ENCODE data around the gene BIRC6. TPM values are rescaled to one million over a fixed set of nuclear protein-coding genes. Genes with fewer than 3 reads are reported as not detected.

The BIRC6 gene
- total and polyA plus RNA-seq, 2 of the 8 experiments (the other 6 are each of a cell fraction or from before 2014, with no cell fraction given) = 32.5 to 69.5 TPM

- H3K23ac ChIP-seq (ENCODE audit: insufficient read length) = no peak overlapping the region
- POLR2A ChIA-PET (ENCODE audit: partially characterized antibody) = no interaction called here
- no peak for FAIRE-seq
- TF ChIP-seq ASH2L (IDR thresholded peaks at IDR 0.05; ENCODE audit: low read length) = no peak
- no peak for TF ChIP-seq BACH1 (IDR thresholded peaks at IDR 0.05; ENCODE audit: low read length)
- no peak for TF ChIP-seq ZNF274 (IDR thresholded peaks at IDR 0.05; ENCODE audit: borderline replicate concordance, extremely low read depth, low read length)
- no peak for TF ChIP-seq TCF12 (IDR thresholded peaks at IDR 0.05; ENCODE audit: low read depth, low read length)
- TF ChIP-seq CTCF (IDR thresholded peaks at IDR 0.05; ENCODE audit: control extremely low read depth in 1 of 3, insufficient read depth in 1 of 3, low read depth in 1 of 3, low read length in 3 of 3) = no peak
- TF ChIP-seq EZH2 (IDR thresholded peaks at IDR 0.05; ENCODE audit: low read depth, low read length, severe bottlenecking) = no peak
- no peak for TF ChIP-seq CREB1 (IDR thresholded peaks at IDR 0.05)
- no peak for TF ChIP-seq TAF1 (IDR thresholded peaks at IDR 0.05; ENCODE audit: low read depth, low read length)
- no peak for TF ChIP-seq TAF7 (optimal IDR thresholded peaks at IDR 0.05; ENCODE audit: borderline replicate concordance, low read depth, low read length)
- no peak for TF ChIP-seq FOSL1 (IDR thresholded peaks at IDR 0.05; ENCODE audit: insufficient read depth, low read depth, low read length)
- TF ChIP-seq EP300 (IDR thresholded peaks at IDR 0.05; ENCODE audit: borderline replicate concordance in 1 of 2, low read depth in 2 of 2, low read length in 2 of 2) = no peak
- no peak for TF ChIP-seq TBP (IDR thresholded peaks at IDR 0.05; ENCODE audit: low read depth, low read length)
Observed at GRCh38 chr2:32652555-32653209, 295.9 kb downstream of the BIRC6 start.

More at GRCh38 chr2:32652555-32653209, 295.9 kb downstream of the BIRC6 start:
- Histone ChIP-seq H3K23me2 (ENCODE audit: low read depth, low read length) (no peaks in the 10 kb centered on the region), H4K8ac (ENCODE audit: extremely low read depth, insufficient read depth, low read length) (no peak overlapping the region), H3K79me1 (ENCODE audit: low read depth, low read length) (no peaks in the 10 kb centered on the region), H3K18ac (ENCODE audit: extremely low read depth, low read length) (no peak overlapping the region), H3K4me2 (ENCODE audit: insufficient read depth in 1 of 2, low read depth in 2 of 2, low read length in 2 of 2) (no peak overlapping the region), H3K27ac (ENCODE audit: low read depth, low read length) (no peak overlapping the region), H3K14ac (ENCODE audit: insufficient read length) (no peak overlapping the region), H2AFZ (ENCODE audit: low read length) (no peak overlapping the region), H3K9ac (replicated peaks in 1 of 4; ENCODE audit: extremely low read depth in 1 of 4, low read depth in 3 of 4, low read length in 3 of 4) (no peak overlapping the region), H3K27me3 (replicated peaks in 1 of 4; ENCODE audit: control insufficient read depth in 3 of 4, extremely low read depth in 1 of 4, insufficient read depth in 3 of 4, low read length in 3 of 4) (no peaks in the 10 kb centered on the region), H2BK12ac (ENCODE audit: low read depth, low read length) (no peak overlapping the region), H2BK20ac (ENCODE audit: low read length) (no peak overlapping the region), H3K4ac (replicated peaks; ENCODE audit: insufficient read length, low read depth, low read length) (no peak overlapping the region), H3K4me1 (replicated peaks in 1 of 4; ENCODE audit: control insufficient read depth in 3 of 4, insufficient read depth in 4 of 4, low read length in 3 of 4) (no peaks in the 10 kb centered on the region), H4K91ac (replicated peaks; ENCODE audit: insufficient read length, low read length) (no peak overlapping the region), H4K5ac (ENCODE audit: insufficient read length, low read depth, low read length) (no peak overlapping the region), H3K56ac (replicated peaks; ENCODE audit: insufficient read length, low read depth, low read length) (no peak overlapping the region), H3K79me2 (ENCODE audit: control insufficient read depth in 1 of 2, insufficient read depth in 2 of 2, low read length in 2 of 2) (no peaks in the 10 kb centered on the region), H2BK120ac (replicated peaks; ENCODE audit: low read depth, low read length) (no peak overlapping the region), H3K9me3 (ENCODE audit: insufficient read depth in 2 of 2, low read depth in 1 of 2, low read length in 1 of 2) (no peaks in the 10 kb centered on the region), H2BK15ac (ENCODE audit: low read length) (no peak overlapping the region), H3K36me3 (ENCODE audit: control insufficient read depth in 2 of 4, insufficient read depth in 4 of 4, low read length in 3 of 4) (no peaks in the 10 kb centered on the region; a peak in 1 of 8 replicates), H3K4me3 (ENCODE audit: extremely low read depth in 1 of 4, insufficient read depth in 2 of 4, low read depth in 3 of 4, low read length in 4 of 4) (no peak overlapping the region), H4K20me1 (replicated peaks in 1 of 2; ENCODE audit: control insufficient read depth in 1 of 2, insufficient read depth in 2 of 2, low read length in 2 of 2) (no peaks in the 10 kb centered on the region), H2AK5ac (ENCODE audit: low read depth, low read length) (no peak overlapping the region), H2BK5ac (ENCODE audit: low read depth, low read length) (no peak overlapping the region)
- 90% methylated on average over 7 of the region's 7 CpGs; no CpG with 5 or more reads in 1 of the 2 experiments for WGBS, 2 experiments (ENCODE audit: extremely low coverage in 1 of 2, insufficient coverage in 1 of 2, insufficient read length in 1 of 2, insufficient replicate concordance in 2 of 2, low coverage in 1 of 2, low lambda C conversion rate in 2 of 2, missing lambda C conversion rate in 1 of 2)
- CTCF ChIA-PET (ENCODE audit: partially characterized antibody) = no interaction called here
- DNase-seq (ENCODE audit: low read depth in 1 of 2, low spot score in 2 of 2) = no peak

Data from H1 (cell line).